ENCODE results near the gene HSPA9. TPM values are rescaled to one million over a fixed set of nuclear protein-coding genes. Genes with fewer than 3 reads are reported as not detected.

The HSPA9 gene
- 197 and 211 TPM in 2 replicates for total RNA-seq
- long read RNA-seq, full-length matches to known transcripts, result 2,270 of 2,787 reads
- long read RNA-seq, partial matches to known transcripts, result 450 of 2,787 reads
- long read RNA-seq, other reads (novel, unspliced or antisense), result 67 of 2,787 reads

DNA sequence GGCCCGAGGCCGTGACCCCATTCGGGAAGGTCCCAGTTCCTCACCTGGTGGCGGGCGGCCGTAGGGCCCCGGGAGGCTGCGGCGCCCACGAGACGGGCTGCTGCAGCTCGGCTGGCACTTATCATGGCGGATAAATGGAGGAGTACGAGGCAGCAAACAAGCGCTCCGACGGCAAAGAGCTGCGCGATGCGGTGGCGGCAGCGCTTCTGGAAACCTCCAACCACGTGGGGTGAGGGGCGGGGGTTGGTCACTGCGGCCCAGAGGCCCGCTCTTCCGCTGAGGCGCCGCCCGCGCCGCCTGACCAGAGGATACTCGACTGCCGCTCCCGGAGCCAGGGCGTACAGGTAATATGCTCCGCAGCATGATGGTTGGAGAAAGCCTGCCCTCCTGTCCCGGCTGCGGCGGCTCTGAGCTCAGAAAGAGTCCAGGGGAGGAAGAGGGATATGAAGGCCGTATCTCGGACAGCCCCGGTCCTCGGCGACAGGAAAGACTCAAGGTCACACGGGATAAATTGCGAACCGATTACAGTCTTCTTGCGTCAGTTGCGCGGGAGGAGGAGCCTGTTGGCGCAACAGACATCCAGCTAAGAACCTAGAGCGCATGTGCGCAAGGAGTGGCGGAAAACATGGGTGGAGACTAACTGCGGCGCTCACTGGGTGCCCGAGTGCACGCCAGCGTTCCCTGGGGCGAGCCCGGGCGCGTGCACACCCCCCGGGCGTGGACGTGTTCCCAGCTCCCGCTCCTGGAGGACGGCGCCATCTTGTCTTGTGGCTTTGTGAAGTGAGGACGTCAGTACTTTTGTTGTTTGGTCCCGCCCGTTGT is at the start of gene HSPA9:
Gene HSPA9 (minus strand): TSS at position 208 of the 822 bp plus-strand sequence. CDS start 83 bp downstream, at position 125.
- peaks cover 28% of the 10 kb centered on the region for H3K36me3 Mint-ChIP-seq (ENCODE audit: unreplicated experiment)
- H3K27me3 Mint-ChIP-seq (ENCODE audit: unreplicated experiment), result no peaks in the 10 kb centered on the region
- H3K27ac Mint-ChIP-seq (ENCODE audit: unreplicated experiment), result peak within 1 kb of the TSS; percentile 100
- peak within 1 kb of the TSS; percentile 89 for H3K4me3 Mint-ChIP-seq (ENCODE audit: unreplicated experiment)
- H3K9me3 Mint-ChIP-seq (ENCODE audit: unreplicated experiment), result peaks cover 3% of the 10 kb centered on the region
- DNase-seq (ENCODE audit: extremely low spot score, unreplicated experiment), result peak; percentile 99
- TF ChIP-seq, protein P1, sequence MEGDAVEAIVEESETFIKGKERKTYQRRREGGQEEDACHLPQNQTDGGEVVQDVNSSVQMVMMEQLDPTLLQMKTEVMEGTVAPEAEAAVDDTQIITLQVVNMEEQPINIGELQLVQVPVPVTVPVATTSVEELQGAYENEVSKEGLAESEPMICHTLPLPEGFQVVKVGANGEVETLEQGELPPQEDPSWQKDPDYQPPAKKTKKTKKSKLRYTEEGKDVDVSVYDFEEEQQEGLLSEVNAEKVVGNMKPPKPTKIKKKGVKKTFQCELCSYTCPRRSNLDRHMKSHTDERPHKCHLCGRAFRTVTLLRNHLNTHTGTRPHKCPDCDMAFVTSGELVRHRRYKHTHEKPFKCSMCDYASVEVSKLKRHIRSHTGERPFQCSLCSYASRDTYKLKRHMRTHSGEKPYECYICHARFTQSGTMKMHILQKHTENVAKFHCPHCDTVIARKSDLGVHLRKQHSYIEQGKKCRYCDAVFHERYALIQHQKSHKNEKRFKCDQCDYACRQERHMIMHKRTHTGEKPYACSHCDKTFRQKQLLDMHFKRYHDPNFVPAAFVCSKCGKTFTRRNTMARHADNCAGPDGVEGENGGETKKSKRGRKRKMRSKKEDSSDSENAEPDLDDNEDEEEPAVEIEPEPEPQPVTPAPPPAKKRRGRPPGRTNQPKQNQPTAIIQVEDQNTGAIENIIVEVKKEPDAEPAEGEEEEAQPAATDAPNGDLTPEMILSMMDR (IDR thresholded peaks at IDR 0.05), result no peak
- H3K4me1 Mint-ChIP-seq (ENCODE audit: unreplicated experiment), result peaks cover 27% of the 10 kb centered on the region

DNA sequence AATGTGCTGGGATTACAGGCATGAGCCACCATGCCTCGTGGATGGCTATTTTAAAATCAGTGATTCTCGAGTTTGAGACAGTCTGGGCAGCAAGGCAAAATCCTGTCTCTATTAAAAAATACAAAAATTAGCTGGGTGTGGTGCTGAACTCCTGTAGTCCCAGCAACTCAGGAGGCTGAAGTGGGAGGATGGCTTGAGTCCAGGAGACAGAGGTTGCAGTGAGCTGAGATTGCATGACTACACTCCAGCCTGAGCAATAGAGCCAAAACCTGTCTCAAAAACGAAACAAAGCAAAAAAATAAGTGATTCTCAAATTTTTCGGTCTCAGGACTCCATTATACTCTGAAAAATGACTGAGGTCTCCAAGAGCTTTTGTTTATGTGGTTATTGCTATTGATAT is 47.9 kb upstream of the HSPA9 start:
- H3K4me1 Mint-ChIP-seq (ENCODE audit: unreplicated experiment), result no peaks in the 10 kb centered on the region
- H3K27ac Mint-ChIP-seq (ENCODE audit: unreplicated experiment), result no peak overlapping the region
- no peak for DNase-seq (ENCODE audit: extremely low spot score, unreplicated experiment)

DNA sequence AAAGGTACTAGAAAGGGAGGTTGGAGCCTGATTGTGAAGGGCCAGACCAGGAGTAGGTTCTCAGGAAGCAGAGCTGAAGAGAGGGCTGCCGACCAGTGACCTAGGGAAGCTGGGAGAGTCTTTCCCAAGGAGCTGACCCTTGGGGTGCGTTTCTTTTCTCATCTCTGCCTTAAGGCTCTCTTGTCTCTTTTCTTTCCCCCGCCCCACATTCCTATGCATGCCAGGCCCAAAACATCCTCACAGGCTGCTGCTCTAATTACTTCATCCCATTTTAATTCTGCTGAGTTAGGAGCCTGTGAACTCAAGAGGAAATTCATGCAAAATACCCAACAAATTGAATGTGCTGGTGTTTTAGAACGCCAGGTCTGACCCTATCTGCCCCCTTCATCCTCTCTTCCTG is 46.9 kb upstream of the HSPA9 start:
- H3K27ac Mint-ChIP-seq (ENCODE audit: unreplicated experiment), result no peak overlapping the region
- no peaks in the 10 kb centered on the region for H3K9me3 Mint-ChIP-seq (ENCODE audit: unreplicated experiment)
- H3K4me1 Mint-ChIP-seq (ENCODE audit: unreplicated experiment), result no peaks in the 10 kb centered on the region
- H3K36me3 Mint-ChIP-seq (ENCODE audit: unreplicated experiment), result no peaks in the 10 kb centered on the region
- no peak for DNase-seq (ENCODE audit: extremely low spot score, unreplicated experiment)
- peaks cover 3% of the 10 kb centered on the region for H3K27me3 Mint-ChIP-seq (ENCODE audit: unreplicated experiment)
- H3K4me3 Mint-ChIP-seq (ENCODE audit: unreplicated experiment), result no peak overlapping the region
- TF ChIP-seq, protein P1 (IDR thresholded peaks at IDR 0.05), result no peak

More for the DNA sequence above, 47.9 kb upstream of the HSPA9 start:
- TF ChIP-seq, protein P1 (IDR thresholded peaks at IDR 0.05), result no peak
- Mint-ChIP-seq H3K36me3 (ENCODE audit: unreplicated experiment) (no peaks in the 10 kb centered on the region), H3K27me3 (ENCODE audit: unreplicated experiment) (peaks cover 5% of the 10 kb centered on the region), H3K9me3 (ENCODE audit: unreplicated experiment) (no peaks in the 10 kb centered on the region), H3K4me3 (ENCODE audit: unreplicated experiment) (no peak overlapping the region)

DNA sequence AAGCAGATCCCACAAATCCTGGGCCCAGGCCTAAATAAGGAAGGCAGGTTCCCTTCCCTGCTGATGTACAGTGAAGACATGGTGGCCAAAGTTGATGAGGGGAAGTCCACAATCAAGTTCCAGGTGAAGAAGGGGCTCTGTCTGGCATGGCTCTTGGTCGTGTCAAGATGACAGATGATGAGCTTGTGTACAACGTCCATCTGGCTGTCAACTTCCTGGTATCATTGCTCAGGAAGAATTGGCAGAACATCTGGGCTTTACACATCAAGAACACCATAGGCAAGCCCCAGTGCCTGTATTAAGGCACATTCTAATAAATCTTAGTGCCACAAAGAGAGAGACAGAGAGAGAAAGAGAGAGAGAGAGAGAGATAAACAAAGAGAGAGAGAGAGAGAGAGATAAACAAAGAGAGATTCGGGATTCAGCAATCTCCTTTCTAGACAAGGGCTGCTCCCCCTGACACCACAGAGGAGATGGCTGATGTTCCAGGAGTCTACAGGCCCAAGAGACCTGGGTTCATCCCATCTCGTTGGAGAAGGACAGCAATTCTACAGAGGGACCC is 45.5 kb upstream of the HSPA9 start:
- Mint-ChIP-seq H3K36me3 (ENCODE audit: unreplicated experiment) (no peaks in the 10 kb centered on the region), H3K27me3 (ENCODE audit: unreplicated experiment) (peaks cover 10% of the 10 kb centered on the region), H3K4me1 (ENCODE audit: unreplicated experiment) (no peaks in the 10 kb centered on the region), H3K27ac (ENCODE audit: unreplicated experiment) (no peak overlapping the region), H3K4me3 (ENCODE audit: unreplicated experiment) (no peak overlapping the region), H3K9me3 (ENCODE audit: unreplicated experiment) (no peaks in the 10 kb centered on the region)
- TF ChIP-seq, protein P1 (IDR thresholded peaks at IDR 0.05), result no peak
- no peak for DNase-seq (ENCODE audit: extremely low spot score, unreplicated experiment)

DNA sequence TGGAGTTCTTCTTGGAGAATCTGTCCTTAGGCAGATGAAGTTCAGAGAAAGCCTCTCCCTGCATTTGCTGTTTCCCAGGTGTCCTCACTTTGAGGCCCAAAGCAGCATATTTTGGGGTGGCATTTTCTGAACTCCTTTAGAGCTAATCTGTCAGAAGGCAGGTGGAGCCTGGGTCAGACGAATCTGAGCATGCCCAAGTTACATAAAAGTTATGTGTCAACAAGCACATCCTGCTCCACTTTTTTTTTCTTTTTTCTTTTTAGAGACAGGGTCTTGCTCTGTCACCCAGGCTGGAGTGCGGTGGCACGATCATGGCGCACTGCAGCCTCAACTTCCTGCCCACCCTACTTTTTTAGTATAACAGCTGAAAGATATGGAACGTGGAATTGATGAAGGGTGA is 41.3 kb upstream of the HSPA9 start:
- DNase-seq (ENCODE audit: extremely low spot score, unreplicated experiment), result no peak
- TF ChIP-seq, protein P1 (IDR thresholded peaks at IDR 0.05), result no peak
- Mint-ChIP-seq H3K27me3 (ENCODE audit: unreplicated experiment) (peaks cover 28% of the 10 kb centered on the region), H3K9me3 (ENCODE audit: unreplicated experiment) (no peaks in the 10 kb centered on the region), H3K4me1 (ENCODE audit: unreplicated experiment) (peaks cover 2% of the 10 kb centered on the region), H3K27ac (ENCODE audit: unreplicated experiment) (no peak overlapping the region), H3K4me3 (ENCODE audit: unreplicated experiment) (no peak overlapping the region), H3K36me3 (ENCODE audit: unreplicated experiment) (no peaks in the 10 kb centered on the region)

Measured in osteocyte (in vitro differentiated cells).